Measurements from ENCODE around the gene ZBTB17. TPM values are rescaled to one million over a fixed set of nuclear protein-coding genes. Genes with fewer than 3 reads are reported as not detected.
"Not testable (repeated sequence)": the region's sequence is repeated elsewhere in the genome, so short reads cannot be mapped to it uniquely, and the experiment has no call there.

ZBTB17 gene
- total RNA-seq, 2 donors from 2014 or later: 31.6 to 38.7 TPM

DNA sequence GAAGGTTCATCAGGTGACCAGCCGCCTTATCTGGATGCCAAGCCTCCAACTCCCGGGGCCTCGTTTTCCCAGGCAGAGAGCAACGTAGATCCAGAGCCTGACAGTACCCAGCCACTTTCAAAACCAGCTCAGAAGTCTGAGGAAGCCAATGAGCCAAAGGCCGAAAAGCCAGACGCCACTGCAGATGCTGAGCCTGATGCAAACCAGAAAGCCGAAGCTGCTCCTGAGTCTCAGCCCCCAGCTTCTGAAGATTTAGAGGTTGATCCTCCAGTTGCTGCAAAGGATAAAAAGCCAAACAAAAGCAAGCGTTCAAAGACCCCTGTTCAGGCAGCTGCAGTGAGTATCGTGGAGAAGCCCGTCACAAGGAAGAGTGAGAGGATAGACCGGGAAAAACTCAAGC lies 44.5 kb downstream of the ZBTB17 start:
- DNase-seq (ENCODE audit: low spot score): no peak

DNA sequence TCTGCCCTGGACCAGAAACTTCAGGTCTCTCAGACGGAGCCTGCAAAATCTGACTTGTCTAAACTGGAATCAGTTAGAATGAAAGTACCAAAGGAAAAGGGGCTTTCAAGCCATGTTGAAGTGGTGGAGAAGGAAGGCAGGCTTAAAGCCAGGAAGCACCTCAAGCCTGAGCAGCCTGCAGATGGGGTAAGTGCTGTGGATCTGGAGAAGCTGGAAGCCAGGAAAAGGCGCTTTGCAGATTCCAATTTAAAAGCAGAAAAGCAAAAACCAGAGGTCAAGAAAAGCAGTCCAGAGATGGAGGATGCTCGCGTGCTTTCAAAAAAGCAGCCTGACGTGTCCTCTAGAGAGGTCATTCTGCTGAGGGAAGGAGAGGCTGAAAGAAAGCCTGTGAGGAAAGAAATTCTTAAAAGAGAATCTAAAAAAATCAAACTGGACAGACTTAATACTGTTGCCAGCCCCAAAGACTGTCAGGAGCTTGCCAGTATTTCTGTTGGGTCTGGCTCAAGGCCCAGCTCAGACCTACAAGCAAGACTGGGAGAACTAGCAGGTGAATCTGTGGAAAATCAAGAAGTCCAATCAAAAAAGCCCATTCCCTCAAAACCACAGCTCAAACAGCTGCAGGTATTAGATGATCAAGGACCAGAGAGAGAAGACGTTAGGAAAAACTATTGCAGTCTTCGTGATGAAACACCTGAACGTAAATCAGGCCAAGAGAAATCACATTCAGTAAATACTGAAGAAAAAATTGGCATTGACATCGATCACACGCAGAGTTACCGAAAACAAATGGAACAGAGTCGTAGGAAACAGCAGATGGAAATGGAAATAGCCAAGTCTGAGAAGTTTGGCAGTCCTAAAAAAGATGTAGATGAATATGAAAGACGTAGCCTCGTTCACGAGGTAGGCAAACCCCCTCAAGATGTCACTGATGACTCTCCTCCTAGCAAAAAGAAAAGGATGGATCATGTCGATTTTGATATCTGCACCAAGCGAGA lies 46.6 kb downstream of the ZBTB17 start:
- intact Hi-C loops (cut with DNase I): no loop called here
- no peak for DNase-seq (ENCODE audit: low spot score)

More for the DNA sequence above, 44.5 kb downstream of the ZBTB17 start:
- intact Hi-C loops (cut with DNase I): no loop called here

DNA sequence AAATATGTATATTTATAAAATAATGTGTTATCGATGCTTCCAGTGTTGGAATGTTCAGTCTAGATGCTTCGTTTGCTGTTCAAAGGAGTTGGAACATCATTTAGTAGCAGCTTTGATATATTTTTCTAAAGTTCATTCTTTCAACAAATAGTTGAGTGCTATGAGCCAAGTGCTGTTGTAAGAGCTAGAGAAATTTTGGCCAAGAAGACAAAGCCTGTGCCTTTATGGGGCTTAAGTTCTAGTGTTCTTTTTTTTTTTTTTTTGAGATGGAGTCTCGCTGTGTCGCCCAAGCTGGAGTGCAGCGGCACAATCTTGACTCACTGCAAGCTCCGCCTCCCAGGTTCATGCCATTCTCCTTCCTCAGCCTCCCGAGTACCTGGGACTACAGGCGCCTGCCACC lies 49.5 kb downstream of the ZBTB17 start:
- intact Hi-C loops (cut with DNase I); DNase-seq (ENCODE audit: low spot score): not testable (repeated sequence)

DNA sequence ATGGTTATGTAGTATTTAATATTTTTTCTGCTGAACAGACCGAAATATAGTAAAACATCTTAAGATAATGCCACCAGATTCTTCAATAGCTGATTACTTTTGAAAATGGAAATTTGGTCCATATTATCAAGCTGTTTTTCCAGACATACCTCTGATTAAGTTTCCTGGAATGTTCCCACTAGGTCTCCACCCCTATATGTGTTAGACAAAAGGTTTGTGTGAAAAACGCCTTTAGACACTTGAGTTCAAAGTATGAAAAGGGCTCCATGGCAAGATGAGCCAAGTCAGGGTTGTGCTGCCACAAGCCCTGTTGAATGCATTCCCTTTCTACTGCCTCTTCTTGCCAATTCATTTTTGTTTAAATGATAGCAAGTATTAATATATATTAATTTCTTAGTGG lies 52.7 kb downstream of the ZBTB17 start:
- intact Hi-C loops (cut with DNase I): no loop called here
- no peak for DNase-seq (ENCODE audit: low spot score)

DNA sequence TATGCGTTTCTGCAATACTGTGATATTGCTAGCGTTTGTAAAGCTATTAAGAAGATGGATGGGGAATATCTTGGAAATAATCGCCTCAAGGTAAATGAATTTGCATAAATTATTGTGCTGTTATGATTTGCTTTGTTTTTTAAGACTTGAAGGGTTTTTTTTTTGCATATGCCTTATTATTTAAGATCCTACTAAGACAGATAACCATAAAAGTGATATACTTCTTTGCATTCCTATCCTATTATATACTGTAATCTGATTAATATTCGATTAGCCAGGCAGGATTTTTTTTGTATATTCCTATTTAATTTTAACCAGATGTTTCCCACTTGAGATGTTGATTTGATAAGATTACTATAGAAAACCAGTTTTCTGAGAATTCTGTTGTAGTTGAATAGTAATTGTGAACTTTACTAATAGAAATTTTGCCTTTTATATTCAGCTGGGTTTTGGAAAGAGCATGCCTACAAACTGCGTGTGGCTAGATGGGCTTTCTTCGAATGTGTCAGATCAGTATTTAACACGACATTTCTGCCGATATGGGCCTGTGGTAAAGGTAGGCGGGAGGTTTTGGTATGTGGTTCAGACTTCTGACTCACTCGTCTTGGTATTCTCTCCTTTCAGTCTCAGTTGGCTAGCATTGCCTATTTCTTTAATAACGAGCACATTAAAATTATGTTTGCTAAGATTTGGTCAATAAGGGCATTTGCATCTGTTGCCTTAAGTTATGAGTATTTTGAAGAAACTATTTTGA lies 56.8 kb downstream of the ZBTB17 start:
- no peak for DNase-seq (ENCODE audit: low spot score)
- intact Hi-C loops (cut with DNase I): no loop called here

DNA sequence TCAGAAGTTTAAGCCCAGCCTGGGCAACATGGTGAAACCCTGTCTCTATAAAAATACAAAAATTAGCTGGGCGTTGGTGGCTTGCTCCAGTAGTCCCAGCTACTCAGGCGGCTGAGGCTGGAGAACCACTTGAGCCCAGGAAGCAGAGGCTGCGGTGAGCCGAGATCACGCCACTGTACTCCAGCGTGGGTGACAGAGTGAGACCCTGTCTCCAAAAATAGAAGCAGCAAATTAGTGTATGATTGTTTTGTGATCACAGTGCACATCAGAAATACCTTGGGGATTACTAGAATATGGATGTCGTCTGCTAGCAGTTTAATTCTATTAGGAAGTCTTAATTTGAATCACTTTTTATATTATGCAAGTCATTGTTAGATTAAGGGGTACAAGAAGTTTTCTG lies 59.0 kb downstream of the ZBTB17 start:
- no peak for DNase-seq (ENCODE audit: low spot score)
- intact Hi-C loops (cut with DNase I): no loop called here

DNA sequence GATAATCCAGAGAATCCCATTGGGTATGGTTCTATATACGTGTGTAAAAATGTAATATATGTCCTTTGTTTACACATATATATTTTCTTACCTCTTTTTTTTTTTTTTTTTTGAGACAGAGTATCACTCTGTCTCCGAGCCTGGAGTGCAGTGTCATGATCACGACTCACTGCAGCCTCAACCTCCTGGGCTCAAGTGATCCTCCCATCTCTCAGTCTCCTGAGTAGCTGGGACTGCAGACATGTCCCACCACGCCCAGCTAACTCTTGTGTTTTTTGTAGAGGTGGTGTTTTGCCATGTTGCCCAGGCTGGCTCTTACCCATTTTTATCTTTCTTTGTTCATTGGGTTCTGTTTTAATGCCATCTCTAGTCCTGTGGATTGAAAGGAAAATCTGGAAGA lies 59.5 kb downstream of the ZBTB17 start:
- no peak for DNase-seq (ENCODE audit: low spot score)
- intact Hi-C loops (cut with DNase I): no loop called here

DNA sequence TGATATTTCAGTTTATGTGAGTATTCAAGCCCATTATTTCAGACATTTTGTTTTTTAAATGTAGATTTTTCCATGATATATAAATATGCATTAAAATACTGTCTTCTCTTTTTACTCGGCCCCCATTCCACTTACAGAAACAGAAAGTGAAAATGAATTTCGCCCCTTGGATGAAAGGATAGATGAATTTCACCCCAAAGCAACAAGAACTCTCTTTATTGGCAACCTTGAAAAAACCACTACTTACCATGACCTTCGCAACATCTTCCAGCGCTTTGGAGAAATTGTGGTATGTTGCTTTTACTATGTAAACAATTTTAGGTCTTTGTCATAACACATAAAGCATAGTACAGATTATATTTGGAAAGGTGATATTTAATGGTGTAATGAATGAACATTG lies 59.9 kb downstream of the ZBTB17 start:
- intact Hi-C loops (cut with DNase I): no loop called here
- DNase-seq (ENCODE audit: low spot score): no peak

DNA sequence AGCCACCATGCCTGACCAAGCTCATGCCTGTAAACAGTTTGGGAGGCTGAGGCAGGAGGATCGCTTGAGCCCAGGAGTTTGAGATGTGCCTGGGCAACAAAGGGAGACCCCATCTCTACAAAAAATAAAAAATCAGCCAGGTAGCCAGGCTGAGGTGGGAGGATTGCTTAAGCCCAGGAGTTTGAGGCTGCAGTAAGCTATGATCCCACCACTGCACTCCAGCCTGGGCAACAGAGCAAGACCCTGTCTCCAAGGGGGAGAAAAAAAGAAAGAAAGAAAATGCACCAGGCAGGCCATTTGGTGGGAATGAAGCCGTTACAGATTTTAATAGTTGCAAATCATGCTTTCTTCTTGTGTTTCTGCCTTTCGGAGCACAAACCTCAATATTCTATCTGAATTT lies 62.3 kb downstream of the ZBTB17 start:
- DNase-seq (ENCODE audit: low spot score); intact Hi-C loops (cut with DNase I): not testable (repeated sequence)

DNA sequence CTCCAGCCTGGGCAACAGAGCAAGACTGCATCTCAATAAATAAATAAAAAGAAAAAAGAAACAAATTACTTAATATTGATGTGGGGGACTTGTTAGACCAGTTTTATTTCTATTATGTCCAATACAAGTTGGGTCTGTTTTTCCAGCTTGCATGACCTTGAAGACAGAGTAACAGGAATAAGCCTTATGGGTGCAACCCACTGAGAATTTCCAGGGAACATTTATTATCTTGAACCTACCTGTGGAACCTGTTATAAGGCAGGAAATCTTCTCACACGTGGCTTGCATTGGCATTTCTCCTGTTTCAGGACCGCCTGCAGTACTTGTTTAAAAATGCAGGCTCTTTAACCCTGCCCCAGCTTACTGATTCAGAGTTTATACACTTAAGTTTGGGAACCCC lies 64.0 kb downstream of the ZBTB17 start:
- intact Hi-C loops (cut with DNase I): no loop called here
- no peak for DNase-seq (ENCODE audit: low spot score)

DNA sequence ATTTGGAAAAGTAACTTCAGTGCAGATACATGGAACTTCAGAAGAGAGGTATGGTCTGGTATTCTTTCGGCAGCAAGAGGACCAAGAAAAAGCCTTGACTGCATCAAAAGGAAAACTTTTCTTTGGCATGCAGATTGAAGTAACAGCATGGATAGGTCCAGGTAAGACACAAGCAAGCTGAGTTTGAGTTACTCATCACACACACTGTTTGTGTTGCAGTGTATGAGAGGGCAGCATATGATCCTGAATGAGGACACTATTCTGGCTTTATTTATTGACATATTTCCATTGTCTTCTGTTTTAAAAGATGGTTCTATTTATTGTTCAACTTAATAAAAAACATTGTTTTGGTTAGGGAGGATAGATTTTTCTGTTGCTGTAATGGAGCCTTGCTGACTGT lies 64.8 kb downstream of the ZBTB17 start:
- DNase-seq (ENCODE audit: low spot score): no peak
- intact Hi-C loops (cut with DNase I): no loop called here

DNA sequence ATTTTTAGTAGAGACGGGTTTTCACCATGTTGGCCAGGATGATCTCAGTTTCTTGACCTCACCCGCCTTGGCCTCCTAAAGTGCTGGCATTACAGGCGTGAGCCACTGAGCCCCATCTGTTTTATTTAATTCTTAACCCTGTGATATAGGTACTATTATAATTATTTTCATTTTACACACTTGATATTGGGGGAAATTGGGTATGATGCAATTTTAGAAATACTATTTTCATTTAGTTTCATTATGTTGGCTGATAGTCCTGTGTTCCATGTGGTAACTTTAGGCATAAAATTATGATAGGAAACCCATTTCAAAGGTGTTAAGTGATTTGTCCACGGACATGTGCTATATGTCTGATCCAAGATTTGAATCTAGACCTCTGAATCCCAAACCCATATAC lies 67.3 kb downstream of the ZBTB17 start:
- intact Hi-C loops (cut with DNase I): no loop called here
- no peak for DNase-seq (ENCODE audit: low spot score)

DNA sequence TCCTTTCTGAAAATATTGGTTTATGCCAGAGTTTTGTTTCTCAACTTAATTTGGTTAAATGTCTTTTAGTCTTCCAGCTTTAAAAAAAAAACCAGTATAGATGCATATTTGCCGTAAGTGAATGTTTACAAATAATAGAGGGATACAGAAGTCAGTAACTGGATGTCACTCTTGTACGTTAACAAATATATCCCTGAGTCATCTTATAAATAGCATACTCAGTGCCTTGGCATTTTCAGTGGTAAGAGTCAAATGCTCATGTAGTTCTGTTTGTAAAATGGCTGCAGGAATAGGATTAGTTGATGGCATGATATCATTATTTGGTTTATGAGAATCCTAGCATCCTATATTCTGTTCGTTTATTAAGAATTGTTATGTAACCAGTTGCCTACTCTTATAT lies 73.0 kb downstream of the ZBTB17 start:
- DNase-seq (ENCODE audit: low spot score): no peak
- intact Hi-C loops (cut with DNase I): no loop called here

DNA sequence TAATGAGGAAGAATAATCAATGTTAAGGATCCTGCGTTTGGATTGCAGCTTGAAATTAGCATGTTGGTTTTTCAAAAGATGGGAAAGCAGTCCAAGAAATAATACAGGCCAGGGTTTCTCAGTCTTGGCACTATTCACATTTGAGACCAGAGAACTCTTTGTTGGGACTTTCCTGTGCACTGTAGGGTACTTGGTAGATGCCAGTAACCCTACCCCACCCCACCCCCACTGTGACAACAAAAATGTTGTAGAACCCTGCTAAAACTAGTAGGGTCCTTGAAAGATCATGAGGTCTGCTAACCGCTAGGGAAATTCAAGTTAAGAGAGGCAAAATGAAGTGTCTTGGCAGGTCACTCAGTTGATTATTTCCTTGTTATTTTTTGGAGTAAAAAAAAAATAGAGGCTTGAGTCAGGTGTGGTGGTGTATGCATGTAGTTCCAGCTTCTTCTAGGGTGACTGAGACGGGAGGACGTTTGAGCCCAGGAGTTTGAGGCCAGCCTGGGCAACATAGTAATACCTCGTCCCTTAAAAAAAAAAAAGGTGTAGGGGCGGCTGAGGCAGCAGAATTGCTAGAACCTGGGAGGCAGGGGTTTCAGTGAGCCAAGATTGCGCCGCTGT lies 75.1 kb downstream of the ZBTB17 start:
- DNase-seq (ENCODE audit: low spot score): no peak
- intact Hi-C loops (cut with DNase I): no loop called here

DNA sequence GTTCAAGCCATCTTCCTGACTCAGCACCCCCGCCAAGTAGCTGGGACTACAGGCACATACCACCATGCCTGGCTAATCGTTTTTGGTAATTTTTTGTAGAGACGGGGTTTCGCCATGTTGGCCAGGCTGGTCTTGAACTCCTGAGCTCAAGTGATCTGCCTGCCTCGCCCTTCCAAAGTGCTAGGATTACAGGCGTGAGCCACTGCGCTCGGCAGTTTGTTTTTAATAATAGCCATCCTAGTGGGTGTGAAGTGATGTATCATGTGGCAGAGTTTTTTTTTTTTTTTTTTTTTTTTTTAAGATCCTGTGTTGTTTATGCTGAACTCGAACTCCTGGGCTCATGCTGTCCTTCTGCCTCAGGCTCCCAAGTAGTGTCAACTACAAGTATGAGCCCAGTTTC lies 76.6 kb downstream of the ZBTB17 start:
- intact Hi-C loops (cut with DNase I): no loop called here
- DNase-seq (ENCODE audit: low spot score): no peak

DNA sequence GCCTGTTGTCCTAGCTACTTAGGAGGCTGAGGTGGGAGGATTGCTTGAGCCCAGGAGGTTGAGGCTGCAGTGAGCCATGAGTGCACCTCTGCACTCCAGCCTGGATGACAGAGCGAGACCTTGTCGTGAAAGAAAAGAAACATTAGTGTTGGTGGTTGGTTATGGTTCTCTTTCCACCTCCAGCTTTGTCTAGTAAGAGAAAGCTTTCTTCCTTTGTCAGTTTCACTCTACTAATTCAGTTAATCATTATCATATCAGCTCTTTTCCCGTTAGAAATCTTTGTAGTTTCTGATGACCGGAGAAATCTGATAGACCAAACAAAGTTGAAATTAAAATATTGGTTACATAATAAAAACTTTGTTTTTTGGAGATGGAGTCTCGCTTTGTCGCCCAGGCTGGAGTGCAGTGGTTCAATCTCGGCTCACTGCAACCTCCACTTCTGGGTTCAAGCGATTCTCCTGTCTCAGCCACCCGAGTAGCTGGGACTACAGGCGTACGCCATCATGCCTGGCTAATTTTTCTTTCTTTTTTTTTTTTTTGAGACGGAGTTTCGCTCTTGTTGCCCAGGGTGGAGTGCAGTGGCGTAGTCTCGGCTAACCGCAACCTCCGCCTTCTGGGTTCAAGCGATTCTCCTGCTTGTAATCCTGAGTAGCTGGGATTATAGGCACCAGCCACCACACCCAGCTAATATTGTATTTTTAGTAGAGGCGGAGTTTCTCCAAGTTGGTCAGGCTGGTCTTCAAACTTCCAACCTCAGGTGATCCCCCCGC lies 78.9 kb downstream of the ZBTB17 start:
- intact Hi-C loops (cut with DNase I); DNase-seq (ENCODE audit: low spot score): not testable (repeated sequence)

DNA sequence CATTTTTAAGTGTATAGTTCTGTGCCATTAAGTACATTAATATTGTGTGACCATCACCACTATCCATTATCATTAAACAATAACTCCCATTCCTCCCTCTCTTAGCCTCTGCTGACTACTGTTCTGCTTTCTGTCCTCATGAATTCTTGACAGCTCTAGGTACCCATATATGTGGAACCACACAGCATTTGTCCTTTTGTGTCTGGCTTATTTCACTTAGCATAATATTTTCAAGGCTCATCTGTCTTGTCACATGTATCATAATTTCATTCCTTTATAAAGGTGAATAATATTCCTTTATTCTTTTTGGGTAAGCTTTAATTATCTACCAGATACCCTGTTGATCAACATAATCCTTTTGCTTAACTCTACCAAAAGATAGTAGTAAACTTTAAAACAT lies 80.7 kb downstream of the ZBTB17 start:
- no peak for DNase-seq (ENCODE audit: low spot score)
- intact Hi-C loops (cut with DNase I): no loop called here

DNA sequence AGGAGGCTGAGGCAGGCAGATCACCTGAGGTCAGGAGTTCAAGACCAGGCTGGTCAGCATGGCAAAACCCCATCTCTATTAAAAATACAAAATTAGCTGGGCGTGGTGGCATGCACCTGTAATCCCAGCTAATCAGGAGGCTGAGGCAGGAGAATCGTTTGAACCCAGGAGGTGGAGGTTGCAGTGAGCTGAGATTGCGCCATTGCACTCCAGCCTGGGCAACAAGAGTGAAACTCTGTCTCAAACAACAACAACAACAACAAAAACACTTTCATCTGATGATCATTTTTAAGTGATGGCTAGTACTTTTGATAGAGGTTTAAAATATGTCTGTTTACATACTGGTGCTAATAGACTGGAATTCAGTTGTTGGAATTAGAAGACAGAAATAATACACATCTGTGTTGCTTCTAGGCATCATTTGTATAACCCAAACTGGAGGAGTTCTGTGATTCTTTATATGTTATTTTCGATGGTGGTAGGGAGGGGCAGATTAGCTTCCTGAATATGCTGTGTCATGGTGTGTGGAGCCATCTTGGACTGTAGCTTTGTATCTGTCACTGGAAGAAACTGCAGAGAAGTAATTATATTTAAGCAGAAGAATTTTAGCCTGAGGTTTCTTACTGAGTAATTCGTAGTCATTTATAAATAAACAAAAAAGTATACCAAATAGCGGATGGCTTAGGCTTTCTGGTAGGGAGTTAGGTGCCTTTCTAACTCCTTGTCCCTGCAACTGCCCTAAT lies 82.9 kb downstream of the ZBTB17 start:
- intact Hi-C loops (cut with DNase I); DNase-seq (ENCODE audit: low spot score): not testable (repeated sequence)

Measured in posterior vena cava (tissue), 2 donors.